ENCODE data around the gene HOGA1.
A peak's percentile ranks its signal among the peaks of the same experiment; 100 is the strongest.
"Not testable (repeated sequence)": the region's sequence is repeated elsewhere in the genome, so short reads cannot be mapped to it uniquely, and the experiment has no call there.

HOGA1 gene

GRCh38 chr10:97628228-97628627 is 44.0 kb downstream of the HOGA1 start:
- no peak for DNase-seq (ENCODE audit: low read depth, low spot score)
- H3K4me1 ChIP-seq (ENCODE audit: insufficient read depth, insufficient read length): no peaks in the 10 kb centered on the region
- H3K4me3 ChIP-seq (ENCODE audit: insufficient read length, low read depth): no peak overlapping the region
- no peak overlapping the region for H3K9ac ChIP-seq (ENCODE audit: insufficient read length, low read depth)
- no peaks in the 10 kb centered on the region for H3K27me3 ChIP-seq (ENCODE audit: insufficient read depth, insufficient read length)
- no peaks in the 10 kb centered on the region for H3K36me3 ChIP-seq (ENCODE audit: insufficient read depth, insufficient read length, low read length)
- H3K9me3 ChIP-seq (ENCODE audit: insufficient read depth, low read length): no peaks in the 10 kb centered on the region
- TF ChIP-seq ZNF274 (IDR thresholded peaks at IDR 0.05; ENCODE audit: low read depth, low read length) (no peak), YY1 (IDR thresholded peaks at IDR 0.05; ENCODE audit: insufficient read depth, insufficient read length) (no peak), SUZ12 (IDR thresholded peaks at IDR 0.05; ENCODE audit: extremely low read depth, insufficient read depth, insufficient read length) (no peak)

DNA sequence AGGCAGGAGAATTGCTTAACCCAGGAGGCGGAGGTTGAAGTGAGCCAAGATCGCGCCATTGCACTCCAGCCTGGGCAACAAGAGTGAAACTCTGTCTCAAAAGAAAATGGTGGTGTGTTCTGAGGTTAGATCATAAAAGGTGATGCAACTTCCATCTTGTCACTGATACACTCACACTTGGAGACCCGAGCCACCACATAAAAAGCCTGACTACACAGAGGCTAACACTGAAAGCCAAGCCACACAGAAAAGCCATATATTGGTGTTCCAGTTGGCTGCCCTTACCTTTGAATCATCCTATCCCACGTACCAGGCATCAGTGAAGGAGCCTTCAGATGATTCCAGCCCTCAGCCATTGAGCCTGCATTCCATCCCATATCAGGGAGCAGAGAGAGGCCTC is 45.1 kb downstream of the HOGA1 start:
- Histone ChIP-seq H3K9me3 (ENCODE audit: insufficient read depth, low read length) (no peaks in the 10 kb centered on the region), H3K4me3 (ENCODE audit: insufficient read length, low read depth) (no peak overlapping the region), H3K27me3 (ENCODE audit: insufficient read depth, insufficient read length) (no peaks in the 10 kb centered on the region), H3K4me1 (ENCODE audit: insufficient read depth, insufficient read length) (no peaks in the 10 kb centered on the region), H3K9ac (ENCODE audit: insufficient read length, low read depth) (no peak overlapping the region), H3K36me3 (ENCODE audit: insufficient read depth, insufficient read length, low read length) (no peaks in the 10 kb centered on the region)
- DNase-seq (ENCODE audit: low read depth, low spot score): no peak
- no peak for TF ChIP-seq SUZ12 (IDR thresholded peaks at IDR 0.05; ENCODE audit: extremely low read depth, insufficient read depth, insufficient read length)
- no peak for TF ChIP-seq YY1 (IDR thresholded peaks at IDR 0.05; ENCODE audit: insufficient read depth, insufficient read length)
- no peak for TF ChIP-seq ZNF274 (IDR thresholded peaks at IDR 0.05; ENCODE audit: low read depth, low read length)

- Histone ChIP-seq H3K4me1 (ENCODE audit: insufficient read depth, insufficient read length) (no peaks in the 10 kb centered on the region), H3K9me3 (ENCODE audit: insufficient read depth, low read length) (no peaks in the 10 kb centered on the region), H3K36me3 (ENCODE audit: insufficient read depth, insufficient read length, low read length) (no peaks in the 10 kb centered on the region), H3K9ac (ENCODE audit: insufficient read length, low read depth) (no peak overlapping the region), H3K27me3 (ENCODE audit: insufficient read depth, insufficient read length) (no peaks in the 10 kb centered on the region), H3K4me3 (ENCODE audit: insufficient read length, low read depth) (no peak overlapping the region)
- TF ChIP-seq ZNF274 (IDR thresholded peaks at IDR 0.05; ENCODE audit: low read depth, low read length): no peak
- no peak for TF ChIP-seq YY1 (IDR thresholded peaks at IDR 0.05; ENCODE audit: insufficient read depth, insufficient read length)
- TF ChIP-seq SUZ12 (IDR thresholded peaks at IDR 0.05; ENCODE audit: extremely low read depth, insufficient read depth, insufficient read length): no peak
- DNase-seq (ENCODE audit: low read depth, low spot score): no peak
Measured at GRCh38 chr10:97631098-97631497, 46.9 kb downstream of the HOGA1 start.

GRCh38 chr10:97632949-97633884 is 49.0 kb downstream of the HOGA1 start, which contains the start of gene MORN4:
TSS of gene MORN4 (minus strand) at chr10:97633500. CDS start at chr10:97619653, 13,847 bp downstream.
- no peaks in the 10 kb centered on the region for H3K9me3 ChIP-seq (ENCODE audit: insufficient read depth, low read length)
- peak; percentile 93 for TF ChIP-seq YY1 (IDR thresholded peaks at IDR 0.05; ENCODE audit: insufficient read depth, insufficient read length)
- TF ChIP-seq SUZ12 (IDR thresholded peaks at IDR 0.05; ENCODE audit: extremely low read depth, insufficient read depth, insufficient read length): no peak
- peak within 1 kb of the TSS; percentile 74 for H3K4me3 ChIP-seq (ENCODE audit: insufficient read length, low read depth)
- peak within 1 kb of the TSS; percentile 84 for H3K9ac ChIP-seq (ENCODE audit: insufficient read length, low read depth)
- no peaks in the 10 kb centered on the region for H3K36me3 ChIP-seq (ENCODE audit: insufficient read depth, insufficient read length, low read length)
- peak; percentile 72 for DNase-seq (ENCODE audit: low read depth, low spot score)
- H3K4me1 ChIP-seq (ENCODE audit: insufficient read depth, insufficient read length): no peaks in the 10 kb centered on the region
- H3K27me3 ChIP-seq (ENCODE audit: insufficient read depth, insufficient read length): no peaks in the 10 kb centered on the region

DNA sequence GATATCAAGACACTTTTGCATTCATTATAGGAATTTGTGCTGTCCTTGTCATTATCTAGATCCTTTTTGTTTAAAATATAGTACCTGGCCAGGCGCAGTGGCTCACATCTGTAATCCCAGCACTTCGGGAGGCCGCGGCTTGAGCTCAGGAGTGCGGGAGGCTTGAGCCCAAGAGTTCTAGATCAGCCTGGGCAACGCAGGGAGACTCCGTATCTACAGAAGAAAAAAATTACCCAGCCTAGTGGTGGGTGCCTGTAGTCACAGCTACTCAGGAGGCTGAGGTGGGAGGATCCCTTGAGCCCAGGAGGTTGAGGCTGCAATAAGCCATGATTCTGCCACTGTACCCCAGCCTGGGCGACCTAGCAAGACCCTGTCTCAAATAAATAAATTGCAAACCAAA is 49.7 kb downstream of the HOGA1 start:
- no peak for DNase-seq (ENCODE audit: low read depth, low spot score)
- Histone ChIP-seq H3K4me3 (ENCODE audit: insufficient read length, low read depth) (peak overlapping the region; percentile 74), H3K36me3 (ENCODE audit: insufficient read depth, insufficient read length, low read length) (no peaks in the 10 kb centered on the region), H3K4me1 (ENCODE audit: insufficient read depth, insufficient read length) (no peaks in the 10 kb centered on the region), H3K27me3 (ENCODE audit: insufficient read depth, insufficient read length) (no peaks in the 10 kb centered on the region), H3K9me3 (ENCODE audit: insufficient read depth, low read length) (no peaks in the 10 kb centered on the region), H3K9ac (ENCODE audit: insufficient read length, low read depth) (no peak overlapping the region)
- no peak for TF ChIP-seq YY1 (IDR thresholded peaks at IDR 0.05; ENCODE audit: insufficient read depth, insufficient read length)
- TF ChIP-seq SUZ12 (IDR thresholded peaks at IDR 0.05; ENCODE audit: extremely low read depth, insufficient read depth, insufficient read length): no peak
- no peak for TF ChIP-seq ZNF274 (IDR thresholded peaks at IDR 0.05; ENCODE audit: low read depth, low read length)

DNA sequence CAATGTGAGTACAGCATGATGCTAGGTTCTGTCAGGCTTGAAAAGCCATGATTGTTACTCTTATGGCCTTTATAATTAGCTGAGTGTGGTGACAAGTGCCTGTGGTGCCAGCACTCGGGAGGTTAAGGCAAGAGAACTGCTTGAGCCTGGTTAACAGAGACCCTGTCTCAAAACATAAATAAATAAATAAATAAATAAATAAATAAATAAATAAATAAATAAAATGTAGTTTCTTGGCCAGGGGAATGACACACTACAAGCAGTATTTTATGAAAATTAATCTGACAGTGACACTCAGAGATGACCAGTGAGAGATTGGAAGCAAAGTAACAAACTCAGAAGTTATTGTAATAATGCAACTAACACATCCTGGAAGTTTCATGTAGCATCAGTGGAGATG is 51.4 kb downstream of the HOGA1 start:
- H3K36me3 ChIP-seq (ENCODE audit: insufficient read depth, insufficient read length, low read length): no peaks in the 10 kb centered on the region
- DNase-seq (ENCODE audit: low read depth, low spot score): no peak
- H3K9me3 ChIP-seq (ENCODE audit: insufficient read depth, low read length): no peaks in the 10 kb centered on the region
- TF ChIP-seq YY1 (IDR thresholded peaks at IDR 0.05; ENCODE audit: insufficient read depth, insufficient read length) (no peak), SUZ12 (IDR thresholded peaks at IDR 0.05; ENCODE audit: extremely low read depth, insufficient read depth, insufficient read length) (no peak), ZNF274 (IDR thresholded peaks at IDR 0.05; ENCODE audit: low read depth, low read length) (no peak)
- no peak overlapping the region for H3K9ac ChIP-seq (ENCODE audit: insufficient read length, low read depth)
- no peaks in the 10 kb centered on the region for H3K4me1 ChIP-seq (ENCODE audit: insufficient read depth, insufficient read length)
- no peaks in the 10 kb centered on the region for H3K27me3 ChIP-seq (ENCODE audit: insufficient read depth, insufficient read length)
- no peak overlapping the region for H3K4me3 ChIP-seq (ENCODE audit: insufficient read length, low read depth)

DNA sequence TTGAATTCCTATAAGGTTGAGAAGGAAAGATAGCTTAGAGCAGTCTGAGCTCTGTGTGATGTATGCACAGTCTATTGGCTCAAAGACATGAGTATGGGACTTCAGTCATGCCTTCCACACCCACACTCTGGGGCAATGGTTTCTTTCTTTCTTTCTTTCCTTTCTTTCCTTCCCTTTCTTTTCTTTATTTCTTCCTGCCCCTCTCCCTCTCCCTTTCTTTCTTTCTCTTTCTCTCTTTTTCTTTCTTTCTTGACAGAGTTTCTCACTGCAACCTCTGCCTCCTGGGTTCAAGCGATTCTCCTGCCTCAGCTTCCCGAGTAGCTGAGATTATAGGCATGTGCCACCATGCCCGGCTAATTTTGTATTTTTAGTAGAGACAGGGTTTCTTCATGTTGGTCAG is 54.9 kb downstream of the HOGA1 start:
- not testable (repeated sequence) for DNase-seq (ENCODE audit: low read depth, low spot score); H3K9ac ChIP-seq (ENCODE audit: insufficient read length, low read depth); H3K9me3 ChIP-seq (ENCODE audit: insufficient read depth, low read length); H3K36me3 ChIP-seq (ENCODE audit: insufficient read depth, insufficient read length, low read length); H3K4me3 ChIP-seq (ENCODE audit: insufficient read length, low read depth); H3K4me1 ChIP-seq (ENCODE audit: insufficient read depth, insufficient read length); H3K27me3 ChIP-seq (ENCODE audit: insufficient read depth, insufficient read length)

Measured in NT2/D1 (cell line).